Measurements from ENCODE around the gene OR7A10. TPM values are rescaled to one million over a fixed set of nuclear protein-coding genes. Genes with fewer than 3 reads are reported as not detected.

Gene OR7A10
- not detected in 5 replicates for total RNA-seq (2022; extraction: Qiagen RNA extraction; ENCODE audit: low read depth)

GRCh38 chr19:14848822-14849221, at the start of gene OR7A10:
TSS of gene OR7A10 (minus strand) at chr19:14848922. CDS start at chr19:14841877, 7,045 bp downstream.

GRCh38 chr19:14886032-14886431, 37.3 kb upstream of the OR7A10 start, which contains the start of gene OR7A17:
TSS of gene OR7A17 (minus strand) at chr19:14886132. CDS start at chr19:14881355, 4,777 bp downstream.

GRCh38 chr19:14835011-14835410, 13.7 kb downstream of the OR7A10 start, which contains the start of the genes OR7A5 and OR7C1:
TSS of gene OR7A5 (minus strand) at chr19:14835185. CDS start at chr19:14828241, 6,944 bp downstream.
TSS of gene OR7C1 (minus strand) at chr19:14835185. CDS start at chr19:14800136, 35,049 bp downstream.

Other genes starting within 250 kb of the OR7A10 start
- not detected in 5 replicates for gene ADGRE3, start 174.1 kb downstream of the OR7A10 start, total RNA-seq (2022; extraction: Qiagen RNA extraction; ENCODE audit: low read depth)
- 1.7 to 3.8 TPM (median 3.3 TPM) in 5 replicates for gene ZNF333, start 158.9 kb downstream of the OR7A10 start, total RNA-seq (2022; extraction: Qiagen RNA extraction; ENCODE audit: low read depth)
- 0.70 to 1.4 TPM (median 1.1 TPM) in 5 replicates for gene ADGRE2, start 70.4 kb downstream of the OR7A10 start, total RNA-seq (2022; extraction: Qiagen RNA extraction; ENCODE audit: low read depth)
- gene OR7A5, start 13.7 kb downstream of the OR7A10 start, total RNA-seq (2022; extraction: Qiagen RNA extraction; ENCODE audit: low read depth), result not detected in 5 replicates
- gene OR7C1, start 13.7 kb downstream of the OR7A10 start, total RNA-seq (2022; extraction: Qiagen RNA extraction; ENCODE audit: low read depth), result not detected in 5 replicates
- gene OR7A17, start 37.2 kb upstream of the OR7A10 start, total RNA-seq (2022; extraction: Qiagen RNA extraction; ENCODE audit: low read depth), result not detected in 5 replicates
- gene OR7C2, start 92.6 kb upstream of the OR7A10 start, total RNA-seq (2022; extraction: Qiagen RNA extraction; ENCODE audit: low read depth), result not detected in 5 replicates
- not detected in 5 replicates for gene SLC1A6, start 130.9 kb upstream of the OR7A10 start, total RNA-seq (2022; extraction: Qiagen RNA extraction; ENCODE audit: low read depth)
- not detected in 5 replicates for gene CASP14, start 200.6 kb upstream of the OR7A10 start, total RNA-seq (2022; extraction: Qiagen RNA extraction; ENCODE audit: low read depth)
- not detected in 5 replicates for gene OR1I1, start 233.3 kb upstream of the OR7A10 start, total RNA-seq (2022; extraction: Qiagen RNA extraction; ENCODE audit: low read depth)

All from A549 treated with GW870086 at 1 μM for 4 hours (cell line).